ENCODE data around the gene CCDC69. TPM values are rescaled to one million over a fixed set of nuclear protein-coding genes. Genes with fewer than 3 reads are reported as not detected.

Gene CCDC69
- total RNA-seq, 1 donor from 2014 or later: 0.07 TPM

- Histone ChIP-seq H3K4me2 (no peak overlapping the region), H3K4me1 (no peaks in the 10 kb centered on the region), H2AFZ (replicated peaks) (no peak overlapping the region), H3K9me3 (ENCODE audit: low read depth) (no peaks in the 10 kb centered on the region), H3K9ac (no peak overlapping the region), H3K27me3 (no peaks in the 10 kb centered on the region), H3K4me3 (no peak overlapping the region), H4K20me1 (ENCODE audit: low read depth) (no peaks in the 10 kb centered on the region), H3K79me2 (ENCODE audit: low read depth) (no peaks in the 10 kb centered on the region), H3F3A (ENCODE audit: low read depth) (no peaks in the 10 kb centered on the region), H3K27ac (no peak overlapping the region), H3K36me3 (no peaks in the 10 kb centered on the region)
- H3K9me3 Mint-ChIP-seq: no peaks in the 10 kb centered on the region
- no peak overlapping the region for H3K27ac Mint-ChIP-seq
- no peak overlapping the region for H3K4me3 Mint-ChIP-seq
- DNase-seq (ENCODE audit: low spot score): no peak
- no peak for TF ChIP-seq EZH2 (IDR thresholded peaks at IDR 0.05)
- TF ChIP-seq, protein P1, sequence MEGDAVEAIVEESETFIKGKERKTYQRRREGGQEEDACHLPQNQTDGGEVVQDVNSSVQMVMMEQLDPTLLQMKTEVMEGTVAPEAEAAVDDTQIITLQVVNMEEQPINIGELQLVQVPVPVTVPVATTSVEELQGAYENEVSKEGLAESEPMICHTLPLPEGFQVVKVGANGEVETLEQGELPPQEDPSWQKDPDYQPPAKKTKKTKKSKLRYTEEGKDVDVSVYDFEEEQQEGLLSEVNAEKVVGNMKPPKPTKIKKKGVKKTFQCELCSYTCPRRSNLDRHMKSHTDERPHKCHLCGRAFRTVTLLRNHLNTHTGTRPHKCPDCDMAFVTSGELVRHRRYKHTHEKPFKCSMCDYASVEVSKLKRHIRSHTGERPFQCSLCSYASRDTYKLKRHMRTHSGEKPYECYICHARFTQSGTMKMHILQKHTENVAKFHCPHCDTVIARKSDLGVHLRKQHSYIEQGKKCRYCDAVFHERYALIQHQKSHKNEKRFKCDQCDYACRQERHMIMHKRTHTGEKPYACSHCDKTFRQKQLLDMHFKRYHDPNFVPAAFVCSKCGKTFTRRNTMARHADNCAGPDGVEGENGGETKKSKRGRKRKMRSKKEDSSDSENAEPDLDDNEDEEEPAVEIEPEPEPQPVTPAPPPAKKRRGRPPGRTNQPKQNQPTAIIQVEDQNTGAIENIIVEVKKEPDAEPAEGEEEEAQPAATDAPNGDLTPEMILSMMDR (IDR thresholded peaks at IDR 0.05): no peak
- no peak for TF ChIP-seq EZH2phosphoT487 (IDR thresholded peaks at IDR 0.05)
- H3K4me1 Mint-ChIP-seq: peaks cover 3% of the 10 kb centered on the region
- peaks cover 3% of the 10 kb centered on the region for H3K36me3 Mint-ChIP-seq
- H3K27me3 Mint-ChIP-seq (ENCODE audit: insufficient read depth, low read depth): peaks cover 2% of the 10 kb centered on the region
These were observed 36.0 kb upstream of the CCDC69 start for GRCh38 chr5:151259931-151260330.

GRCh38 chr5:151258816-151259215 lies 34.9 kb upstream of the CCDC69 start:
- no peak for DNase-seq (ENCODE audit: low spot score)
- peaks cover 2% of the 10 kb centered on the region for H3K27me3 Mint-ChIP-seq (ENCODE audit: insufficient read depth, low read depth)
- H3K4me3 Mint-ChIP-seq: no peak overlapping the region
- no peaks in the 10 kb centered on the region for H3K79me2 ChIP-seq (ENCODE audit: low read depth)
- no peak overlapping the region for H3K4me2 ChIP-seq
- H3F3A ChIP-seq (ENCODE audit: low read depth): no peaks in the 10 kb centered on the region
- no peaks in the 10 kb centered on the region for H3K36me3 ChIP-seq
- H3K4me3 ChIP-seq: no peak overlapping the region
- TF ChIP-seq EZH2phosphoT487 (IDR thresholded peaks at IDR 0.05) (no peak), EZH2 (IDR thresholded peaks at IDR 0.05) (no peak)
- TF ChIP-seq, protein P1 (IDR thresholded peaks at IDR 0.05): no peak
- no peaks in the 10 kb centered on the region for H3K9me3 ChIP-seq (ENCODE audit: low read depth)
- no peak overlapping the region for H2AFZ ChIP-seq (replicated peaks)
- H3K27ac ChIP-seq: no peak overlapping the region
- H3K36me3 Mint-ChIP-seq: peaks cover 3% of the 10 kb centered on the region
- no peak overlapping the region for H3K27ac Mint-ChIP-seq
- no peaks in the 10 kb centered on the region for H4K20me1 ChIP-seq (ENCODE audit: low read depth)
- peaks cover 2% of the 10 kb centered on the region for H3K4me1 ChIP-seq
- H3K9ac ChIP-seq: no peak overlapping the region
- peaks cover 3% of the 10 kb centered on the region for H3K4me1 Mint-ChIP-seq
- H3K27me3 ChIP-seq: no peaks in the 10 kb centered on the region
- H3K9me3 Mint-ChIP-seq: no peaks in the 10 kb centered on the region

- no peak overlapping the region for H3K4me3 Mint-ChIP-seq
- peaks cover 9% of the 10 kb centered on the region for H3K4me1 Mint-ChIP-seq
- H3K4me1 ChIP-seq: peaks cover 6% of the 10 kb centered on the region
These were observed 34.3 kb upstream of the CCDC69 start for GRCh38 chr5:151258201-151258611.

More at GRCh38 chr5:151258201-151258611, 34.3 kb upstream of the CCDC69 start:
- Histone ChIP-seq H3K4me2 (no peak overlapping the region), H3F3A (ENCODE audit: low read depth) (peaks cover 2% of the 10 kb centered on the region), H3K79me2 (ENCODE audit: low read depth) (no peaks in the 10 kb centered on the region), H3K4me3 (no peak overlapping the region), H2AFZ (replicated peaks) (no peak overlapping the region), H3K9ac (no peak overlapping the region), H4K20me1 (ENCODE audit: low read depth) (no peaks in the 10 kb centered on the region), H3K36me3 (no peaks in the 10 kb centered on the region), H3K27me3 (no peaks in the 10 kb centered on the region), H3K9me3 (ENCODE audit: low read depth) (no peaks in the 10 kb centered on the region), H3K27ac (no peak overlapping the region)
- Mint-ChIP-seq H3K27me3 (ENCODE audit: insufficient read depth, low read depth) (peaks cover 2% of the 10 kb centered on the region), H3K9me3 (no peaks in the 10 kb centered on the region), H3K36me3 (no peaks in the 10 kb centered on the region), H3K27ac (no peak overlapping the region)
- DNase-seq (ENCODE audit: low spot score): no peak
- TF ChIP-seq, protein P1 (IDR thresholded peaks at IDR 0.05): no peak
- TF ChIP-seq EZH2 (IDR thresholded peaks at IDR 0.05) (no peak), EZH2phosphoT487 (IDR thresholded peaks at IDR 0.05) (no peak)

All from neural progenitor cell (in vitro differentiated cells).